ENCODE data around the gene PLPP3. TPM values are rescaled to one million over a fixed set of nuclear protein-coding genes. Genes with fewer than 3 reads are reported as not detected.

Gene PLPP3
- total RNA-seq, 4 donors from 2014 or later, result 29.0 to 80.0 (median 39.4) TPM

DNA sequence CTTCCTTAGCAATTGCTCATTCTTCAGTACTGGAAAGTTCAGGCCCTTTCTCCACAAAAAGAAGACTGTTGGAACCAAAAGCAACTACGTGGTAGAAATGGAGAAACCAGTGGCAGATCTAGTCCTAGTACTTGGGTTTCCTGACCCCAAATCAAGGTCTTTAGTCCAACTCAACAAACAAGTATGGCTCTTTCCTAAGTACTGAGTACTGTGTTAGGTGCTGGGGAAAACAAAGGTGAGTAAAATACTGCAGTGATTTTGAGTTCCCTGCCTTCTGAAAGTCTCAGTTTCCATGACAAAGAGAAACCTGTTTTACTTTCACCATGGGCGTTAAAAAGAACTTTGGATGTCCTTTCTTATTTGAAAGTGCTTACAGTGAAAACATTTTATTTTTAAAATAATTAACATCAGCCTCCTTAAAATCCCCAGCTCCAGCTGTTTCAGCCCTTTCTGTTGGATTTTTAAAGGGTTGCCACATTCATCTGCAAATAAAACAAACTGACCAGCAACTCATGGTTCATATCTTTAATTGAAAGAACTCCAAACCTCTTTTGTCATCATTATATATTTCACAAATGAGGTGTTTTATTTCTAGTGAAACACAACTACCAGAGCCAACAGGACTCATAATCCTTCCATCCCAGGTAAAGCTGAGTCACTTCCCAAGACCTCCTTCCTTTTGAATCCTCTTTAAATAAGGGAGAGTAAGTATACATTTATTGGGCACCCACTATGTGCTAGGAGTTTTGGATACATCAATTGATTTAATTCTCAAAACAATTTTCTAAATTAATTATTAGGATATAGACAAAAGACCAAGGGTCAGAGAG is 35.4 kb downstream of the PLPP3 start:
- H3K27me3 ChIP-seq, result no peaks in the 10 kb centered on the region
- DNase-seq (ENCODE audit: low spot score in 2 of 2), result no peak
- H3K4me3 ChIP-seq, result no peak overlapping the region
- H3K36me3 ChIP-seq, result no peaks in the 10 kb centered on the region
- TF ChIP-seq POLR2AphosphoS5 (IDR thresholded peaks at IDR 0.05) (no peak), POLR2A (IDR thresholded peaks at IDR 0.05) (no peak), EP300 (IDR thresholded peaks at IDR 0.05) (no peak)
- TF ChIP-seq, protein P1, sequence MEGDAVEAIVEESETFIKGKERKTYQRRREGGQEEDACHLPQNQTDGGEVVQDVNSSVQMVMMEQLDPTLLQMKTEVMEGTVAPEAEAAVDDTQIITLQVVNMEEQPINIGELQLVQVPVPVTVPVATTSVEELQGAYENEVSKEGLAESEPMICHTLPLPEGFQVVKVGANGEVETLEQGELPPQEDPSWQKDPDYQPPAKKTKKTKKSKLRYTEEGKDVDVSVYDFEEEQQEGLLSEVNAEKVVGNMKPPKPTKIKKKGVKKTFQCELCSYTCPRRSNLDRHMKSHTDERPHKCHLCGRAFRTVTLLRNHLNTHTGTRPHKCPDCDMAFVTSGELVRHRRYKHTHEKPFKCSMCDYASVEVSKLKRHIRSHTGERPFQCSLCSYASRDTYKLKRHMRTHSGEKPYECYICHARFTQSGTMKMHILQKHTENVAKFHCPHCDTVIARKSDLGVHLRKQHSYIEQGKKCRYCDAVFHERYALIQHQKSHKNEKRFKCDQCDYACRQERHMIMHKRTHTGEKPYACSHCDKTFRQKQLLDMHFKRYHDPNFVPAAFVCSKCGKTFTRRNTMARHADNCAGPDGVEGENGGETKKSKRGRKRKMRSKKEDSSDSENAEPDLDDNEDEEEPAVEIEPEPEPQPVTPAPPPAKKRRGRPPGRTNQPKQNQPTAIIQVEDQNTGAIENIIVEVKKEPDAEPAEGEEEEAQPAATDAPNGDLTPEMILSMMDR (IDR thresholded peaks at IDR 0.05), result no peak
- no peaks in the 10 kb centered on the region for H3K9me3 ChIP-seq
- H3K27ac ChIP-seq, result no peak overlapping the region
- peaks cover 37% of the 10 kb centered on the region for H3K4me1 ChIP-seq
- 61% methylated on average over 2 of the region's 2 CpGs for WGBS

DNA sequence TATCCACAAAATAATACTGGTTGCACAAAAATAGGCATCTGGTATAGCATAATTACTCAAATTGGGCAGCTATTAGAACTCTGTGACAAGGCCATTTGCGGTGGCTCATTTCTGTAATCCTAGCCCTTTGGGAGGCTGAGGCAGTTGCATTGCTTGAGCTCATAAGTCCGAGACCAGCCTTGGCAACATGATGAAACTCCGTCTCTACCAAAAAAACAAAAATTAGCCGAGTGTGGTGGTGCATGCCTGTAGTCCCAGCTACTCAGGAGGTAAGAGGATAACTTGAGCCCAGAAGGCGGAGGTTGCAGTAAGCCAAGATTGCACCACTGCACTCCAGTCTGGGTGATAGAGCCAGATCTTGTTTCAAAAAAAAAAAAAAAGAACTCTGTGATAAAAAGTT is 36.7 kb downstream of the PLPP3 start:
- Histone ChIP-seq H3K27me3 (no peaks in the 10 kb centered on the region), H3K9me3 (no peaks in the 10 kb centered on the region), H3K27ac (no peak overlapping the region), H3K4me1 (peaks cover 23% of the 10 kb centered on the region), H3K4me3 (no peak overlapping the region), H3K36me3 (no peaks in the 10 kb centered on the region)
- TF ChIP-seq POLR2A (IDR thresholded peaks at IDR 0.05) (no peak), EP300 (IDR thresholded peaks at IDR 0.05) (no peak), POLR2AphosphoS5 (IDR thresholded peaks at IDR 0.05) (no peak)
- TF ChIP-seq, protein P1 (IDR thresholded peaks at IDR 0.05), result no peak
- WGBS, result 90% methylated on average over 5 of the region's 5 CpGs
- DNase-seq (ENCODE audit: low spot score in 2 of 2), result no peak

DNA sequence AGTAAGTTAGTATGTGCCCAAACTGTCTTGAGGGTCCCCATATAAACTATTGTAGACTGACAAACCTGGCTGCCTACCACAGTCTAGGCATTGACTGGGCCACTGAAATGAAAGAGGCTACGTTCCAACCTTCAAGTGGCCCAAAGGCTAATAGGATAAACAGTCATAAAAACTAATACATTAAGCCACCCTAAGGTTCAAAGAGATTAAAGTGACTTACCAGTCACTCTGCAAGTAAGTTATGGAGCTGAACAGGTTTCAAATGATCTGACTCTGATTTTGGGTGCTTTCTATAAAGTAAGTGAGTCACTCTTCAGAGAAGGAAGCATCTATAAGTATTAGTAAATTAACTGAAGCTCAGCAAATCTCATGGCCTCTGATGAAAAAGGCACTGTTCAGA is 38.0 kb downstream of the PLPP3 start:
- Histone ChIP-seq H3K27ac (no peak overlapping the region), H3K9me3 (no peaks in the 10 kb centered on the region), H3K27me3 (no peaks in the 10 kb centered on the region), H3K36me3 (peaks cover 1% of the 10 kb centered on the region), H3K4me1 (peaks cover 16% of the 10 kb centered on the region), H3K4me3 (no peak overlapping the region)
- DNase-seq (ENCODE audit: low spot score in 2 of 2), result no peak
- TF ChIP-seq POLR2A (IDR thresholded peaks at IDR 0.05) (no peak), EP300 (IDR thresholded peaks at IDR 0.05) (no peak), POLR2AphosphoS5 (IDR thresholded peaks at IDR 0.05) (no peak)
- TF ChIP-seq, protein P1 (IDR thresholded peaks at IDR 0.05), result no peak
- WGBS, result 80% methylated on average over 1 of the region's 1 CpG

DNA sequence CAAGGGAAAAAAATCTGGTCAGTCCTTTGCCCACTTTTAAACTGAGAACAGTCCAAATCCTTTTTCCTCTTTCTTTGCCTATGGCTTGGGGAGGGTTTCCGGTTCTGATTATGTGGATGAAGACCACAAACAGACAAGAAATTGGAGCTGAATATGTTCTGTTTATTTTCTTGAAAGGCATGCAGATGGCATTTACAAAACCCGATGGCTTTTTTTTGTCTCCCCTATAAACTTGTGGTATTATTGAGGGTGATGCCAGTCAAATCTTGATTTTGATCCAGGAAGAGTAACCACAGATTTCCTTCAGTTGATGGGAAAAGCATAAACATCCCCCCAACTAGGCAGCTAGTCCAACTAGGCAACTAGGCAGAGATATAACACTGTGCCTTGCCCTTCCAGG is 38.9 kb downstream of the PLPP3 start:
- WGBS, result 47% methylated on average over 2 of the region's 2 CpGs
- H3K9me3 ChIP-seq, result no peaks in the 10 kb centered on the region
- H3K27ac ChIP-seq, result no peak overlapping the region
- TF ChIP-seq POLR2A (IDR thresholded peaks at IDR 0.05), result no peak
- TF ChIP-seq, protein P1 (IDR thresholded peaks at IDR 0.05), result no peak
- no peak for TF ChIP-seq EP300 (IDR thresholded peaks at IDR 0.05)
- TF ChIP-seq POLR2AphosphoS5 (IDR thresholded peaks at IDR 0.05), result no peak
- H3K4me3 ChIP-seq, result no peak overlapping the region
- no peaks in the 10 kb centered on the region for H3K27me3 ChIP-seq
- H3K36me3 ChIP-seq, result peaks cover 7% of the 10 kb centered on the region
- peaks cover 11% of the 10 kb centered on the region for H3K4me1 ChIP-seq
- DNase-seq (ENCODE audit: low spot score in 2 of 2), result no peak

DNA sequence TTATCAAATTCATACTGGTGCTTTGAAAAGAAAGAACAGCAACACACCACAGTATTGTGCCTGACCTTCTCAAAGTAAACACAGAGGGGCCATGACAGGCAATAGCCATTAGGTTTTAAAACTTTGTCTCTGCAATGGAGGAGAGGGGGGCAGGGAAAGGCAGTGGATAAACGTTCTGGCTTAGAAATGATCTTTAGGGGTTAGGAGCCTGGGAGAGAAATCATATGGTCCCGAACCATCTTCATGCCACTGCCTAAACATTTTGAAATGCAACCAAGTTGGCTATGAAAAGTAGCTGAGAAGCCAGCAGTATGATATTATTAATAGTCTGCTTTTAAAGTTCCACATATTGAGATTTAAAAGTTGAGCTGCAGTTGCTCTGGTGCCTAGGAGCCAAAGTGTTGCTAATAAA is 39.8 kb downstream of the PLPP3 start:
- Histone ChIP-seq H3K36me3 (peaks cover 7% of the 10 kb centered on the region), H3K4me3 (no peak overlapping the region), H3K27me3 (no peaks in the 10 kb centered on the region), H3K9me3 (no peaks in the 10 kb centered on the region), H3K27ac (no peak overlapping the region), H3K4me1 (peaks cover 6% of the 10 kb centered on the region)
- DNase-seq (ENCODE audit: low spot score in 2 of 2), result no peak
- 12% methylated on average over 2 of the region's 2 CpGs for WGBS
- no peak for TF ChIP-seq EP300 (IDR thresholded peaks at IDR 0.05)
- TF ChIP-seq, protein P1 (IDR thresholded peaks at IDR 0.05), result no peak
- no peak for TF ChIP-seq POLR2AphosphoS5 (IDR thresholded peaks at IDR 0.05)
- no peak for TF ChIP-seq POLR2A (IDR thresholded peaks at IDR 0.05)

All from suprapubic skin (tissue), 4 donors.